PFSK-1 (cell line): ENCODE results near the gene VEPH1.

Source experiments
- FOXP2 ChIP-seq: optimal IDR thresholded peaks from 2 replicates; pipeline ENCODE3; 2011; ENCODE audit warnings: borderline replicate concordance, control low read depth, inconsistent platforms; ENCODE audit not compliant: insufficient read depth; ENCODE audit errors: extremely low read length, extremely low read depth
- POLR2AphosphoS5 ChIP-seq: IDR thresholded peaks from 2 replicates; pipeline ENCODE4 v1.6.1; 2012; ENCODE audit warnings: low read depth, mild to moderate bottlenecking, control low read depth, low read length, moderate library complexity
- SIN3A ChIP-seq: IDR thresholded peaks from 2 replicates; pipeline ENCODE4 v1.6.1; 2012; ENCODE audit warnings: mild to moderate bottlenecking, low read length, moderate library complexity, borderline replicate concordance; ENCODE audit not compliant: insufficient read depth
- TAF1 ChIP-seq: IDR thresholded peaks from 2 replicates; pipeline ENCODE4 v1.6.1; 2012; ENCODE audit warnings: low read length, control low read depth, borderline replicate concordance; ENCODE audit not compliant: insufficient read depth
- TF ChIP-seq, protein P1 (sequence below), 2 experiments: IDR thresholded peaks; 2 replicates each; pipeline versions ENCODE4 v1.6.1 to v1.8.0; 2011 to 2012; ENCODE audit warnings: low read depth in 2 of 2, low read length in 2 of 2, control low read depth in 1 of 2, inconsistent platforms in 1 of 2, mild to moderate bottlenecking in 1 of 2, moderate library complexity in 1 of 2; ENCODE audit not compliant: insufficient read depth in 1 of 2

Gene VEPH1

DNA sequence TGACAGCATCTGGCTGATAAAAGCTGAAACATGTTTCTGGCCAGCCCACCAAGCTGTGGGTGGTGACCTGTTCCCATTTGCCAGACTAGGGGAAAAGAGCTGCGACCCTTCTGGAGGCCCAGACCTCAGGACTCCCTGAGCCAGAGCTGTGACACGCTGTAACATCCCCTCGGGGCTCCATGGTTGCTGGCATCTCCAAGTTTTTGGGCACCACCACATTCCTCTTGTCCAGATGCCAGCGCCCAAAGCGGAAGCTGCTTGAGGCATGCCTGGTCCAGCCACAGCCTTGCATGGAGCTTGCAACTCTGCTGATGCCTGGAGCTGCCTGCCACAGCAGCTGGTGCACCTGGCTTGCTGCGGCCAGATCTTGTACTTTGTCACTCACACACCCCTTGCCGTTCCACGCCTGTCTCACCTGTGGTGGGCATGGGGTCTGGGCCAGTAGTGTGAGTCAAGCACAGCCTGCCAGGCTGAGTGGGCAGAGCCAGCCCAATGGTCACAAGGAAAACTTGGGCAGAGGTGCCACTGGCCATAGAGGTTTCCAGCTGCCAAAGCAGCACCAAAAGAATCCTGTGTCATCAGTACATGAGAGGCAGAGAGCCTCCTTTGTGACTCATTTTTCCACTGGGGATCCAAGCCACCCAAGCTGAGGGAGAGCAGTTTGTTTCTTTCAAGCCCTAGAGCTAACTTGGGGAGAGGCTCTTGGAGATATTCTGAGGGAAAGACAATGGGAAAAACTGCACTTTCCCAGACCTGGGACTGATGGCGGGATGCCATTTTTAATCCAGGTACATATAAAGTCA lies 112.3 kb downstream of the VEPH1 start:
- TF ChIP-seq FOXP2, result no peak
- no peak for TF ChIP-seq TAF1
- no peak for TF ChIP-seq SIN3A
- TF ChIP-seq, protein P1, sequence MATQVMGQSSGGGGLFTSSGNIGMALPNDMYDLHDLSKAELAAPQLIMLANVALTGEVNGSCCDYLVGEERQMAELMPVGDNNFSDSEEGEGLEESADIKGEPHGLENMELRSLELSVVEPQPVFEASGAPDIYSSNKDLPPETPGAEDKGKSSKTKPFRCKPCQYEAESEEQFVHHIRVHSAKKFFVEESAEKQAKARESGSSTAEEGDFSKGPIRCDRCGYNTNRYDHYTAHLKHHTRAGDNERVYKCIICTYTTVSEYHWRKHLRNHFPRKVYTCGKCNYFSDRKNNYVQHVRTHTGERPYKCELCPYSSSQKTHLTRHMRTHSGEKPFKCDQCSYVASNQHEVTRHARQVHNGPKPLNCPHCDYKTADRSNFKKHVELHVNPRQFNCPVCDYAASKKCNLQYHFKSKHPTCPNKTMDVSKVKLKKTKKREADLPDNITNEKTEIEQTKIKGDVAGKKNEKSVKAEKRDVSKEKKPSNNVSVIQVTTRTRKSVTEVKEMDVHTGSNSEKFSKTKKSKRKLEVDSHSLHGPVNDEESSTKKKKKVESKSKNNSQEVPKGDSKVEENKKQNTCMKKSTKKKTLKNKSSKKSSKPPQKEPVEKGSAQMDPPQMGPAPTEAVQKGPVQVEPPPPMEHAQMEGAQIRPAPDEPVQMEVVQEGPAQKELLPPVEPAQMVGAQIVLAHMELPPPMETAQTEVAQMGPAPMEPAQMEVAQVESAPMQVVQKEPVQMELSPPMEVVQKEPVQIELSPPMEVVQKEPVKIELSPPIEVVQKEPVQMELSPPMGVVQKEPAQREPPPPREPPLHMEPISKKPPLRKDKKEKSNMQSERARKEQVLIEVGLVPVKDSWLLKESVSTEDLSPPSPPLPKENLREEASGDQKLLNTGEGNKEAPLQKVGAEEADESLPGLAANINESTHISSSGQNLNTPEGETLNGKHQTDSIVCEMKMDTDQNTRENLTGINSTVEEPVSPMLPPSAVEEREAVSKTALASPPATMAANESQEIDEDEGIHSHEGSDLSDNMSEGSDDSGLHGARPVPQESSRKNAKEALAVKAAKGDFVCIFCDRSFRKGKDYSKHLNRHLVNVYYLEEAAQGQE (IDR thresholded peaks at IDR 0.05; ENCODE audit: insufficient read depth in 1 of 2, low read depth in 2 of 2, low read length in 2 of 2), result no peak
- TF ChIP-seq POLR2AphosphoS5, result no peak

- TF ChIP-seq SIN3A (no peak), TAF1 (no peak), FOXP2 (no peak), POLR2AphosphoS5 (no peak)
- TF ChIP-seq, protein P1 (IDR thresholded peaks at IDR 0.05; ENCODE audit: insufficient read depth in 1 of 2, low read depth in 2 of 2, low read length in 2 of 2), result no peak
Observed at GRCh38 chr3:157388976-157389375, 114.2 kb downstream of the VEPH1 start.

- no peak for TF ChIP-seq FOXP2
- no peak for TF ChIP-seq POLR2AphosphoS5
- TF ChIP-seq, protein P1 (IDR thresholded peaks at IDR 0.05; ENCODE audit: insufficient read depth in 1 of 2, low read depth in 2 of 2, low read length in 2 of 2), result no peak
- no peak for TF ChIP-seq SIN3A
- TF ChIP-seq TAF1, result no peak
Observed at GRCh38 chr3:157387708-157388435, 115.3 kb downstream of the VEPH1 start.

DNA sequence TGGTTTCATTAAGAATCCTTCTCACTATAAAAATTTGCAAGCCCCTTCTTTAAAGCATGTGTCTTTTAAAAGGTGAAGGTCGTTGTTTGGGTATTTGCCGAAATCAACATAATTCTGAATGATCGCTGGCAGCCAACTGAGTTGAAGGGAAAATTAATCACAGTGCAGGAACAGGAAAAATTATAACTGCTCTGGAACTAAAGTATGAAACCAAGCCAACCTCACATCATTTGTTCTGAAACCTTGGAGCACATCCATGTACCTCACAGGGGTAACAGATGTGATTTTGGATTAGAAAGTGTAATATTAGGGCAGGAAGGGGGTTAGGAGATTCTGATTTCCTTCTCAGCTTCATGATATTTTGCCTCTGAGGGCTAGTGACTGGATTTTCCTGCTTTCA lies 118.7 kb downstream of the VEPH1 start:
- TF ChIP-seq POLR2AphosphoS5 (no peak), TAF1 (no peak), FOXP2 (no peak), SIN3A (no peak)
- TF ChIP-seq, protein P1 (IDR thresholded peaks at IDR 0.05; ENCODE audit: insufficient read depth in 1 of 2, low read depth in 2 of 2, low read length in 2 of 2), result no peak

- TF ChIP-seq TAF1 (no peak), POLR2AphosphoS5 (no peak), FOXP2 (no peak), SIN3A (no peak)
- TF ChIP-seq, protein P1 (IDR thresholded peaks at IDR 0.05; ENCODE audit: insufficient read depth in 1 of 2, low read depth in 2 of 2, low read length in 2 of 2), result no peak
Observed at GRCh38 chr3:157384031-157384430, 119.2 kb downstream of the VEPH1 start.
